T-helper 2 cell treated with Interferon-gamma antibody and Interleukin-4, amounts not matched to agents 5 μg/mL and 100 μg/mL, for 36 hours (primary cell): ENCODE data around the gene HK1.
"Not testable (repeated sequence)": the region's sequence is repeated elsewhere in the genome, so short reads cannot be mapped to it uniquely, and the experiment has no call there.

Source experiments
- DNase-seq: peaks from one replicate; pipeline ENCODE4 v3.0.0; 2021; ENCODE audit warnings: low spot score
- H3K27ac Mint-ChIP-seq: one replicate; pipeline ENCODE4 v1.8.0; 2021; ENCODE audit warnings: mild to moderate bottlenecking, mixed read lengths
- H3K27me3 Mint-ChIP-seq: one replicate; pipeline ENCODE4 v1.8.0; 2021; ENCODE audit warnings: low read depth, mixed read lengths
- H3K36me3 Mint-ChIP-seq: one replicate; pipeline ENCODE4 v1.8.0; 2021; ENCODE audit warnings: low read depth, mixed read lengths
- H3K4me1 Mint-ChIP-seq: one replicate; pipeline ENCODE4 v1.8.0; 2021; ENCODE audit warnings: low read depth, mixed read lengths
- H3K4me3 Mint-ChIP-seq: one replicate; pipeline ENCODE4 v1.8.0; 2022; ENCODE audit warnings: mild to moderate bottlenecking, moderate library complexity, mixed read lengths
- H3K9me3 Mint-ChIP-seq: one replicate; pipeline ENCODE4 v1.8.0; 2021; ENCODE audit warnings: mixed read lengths

Gene HK1

DNA sequence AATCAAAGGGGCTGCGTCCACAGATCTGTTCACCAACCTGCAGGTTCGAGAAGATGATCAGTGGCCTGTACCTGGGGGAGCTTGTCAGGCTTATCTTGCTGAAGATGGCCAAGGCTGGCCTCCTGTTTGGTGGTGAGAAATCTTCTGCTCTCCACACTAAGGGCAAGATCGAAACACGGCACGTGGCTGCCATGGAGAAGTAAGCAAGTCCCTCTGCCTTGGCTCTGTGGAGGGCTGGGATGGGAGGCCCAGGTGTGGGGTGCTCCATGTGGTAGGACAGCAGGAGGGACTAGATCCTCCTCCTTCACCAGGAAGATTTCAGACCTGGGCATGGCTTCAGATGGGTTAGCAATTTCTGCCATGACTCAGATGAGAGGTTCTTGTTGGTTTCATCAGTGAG lies 32.3 kb upstream of the HK1 start:
- Mint-ChIP-seq H3K27ac (no peak overlapping the region), H3K4me3 (no peak overlapping the region), H3K36me3 (no peaks in the 10 kb centered on the region), H3K27me3 (no peaks in the 10 kb centered on the region), H3K9me3 (no peaks in the 10 kb centered on the region), H3K4me1 (no peaks in the 10 kb centered on the region)
- DNase-seq, result no peak

DNA sequence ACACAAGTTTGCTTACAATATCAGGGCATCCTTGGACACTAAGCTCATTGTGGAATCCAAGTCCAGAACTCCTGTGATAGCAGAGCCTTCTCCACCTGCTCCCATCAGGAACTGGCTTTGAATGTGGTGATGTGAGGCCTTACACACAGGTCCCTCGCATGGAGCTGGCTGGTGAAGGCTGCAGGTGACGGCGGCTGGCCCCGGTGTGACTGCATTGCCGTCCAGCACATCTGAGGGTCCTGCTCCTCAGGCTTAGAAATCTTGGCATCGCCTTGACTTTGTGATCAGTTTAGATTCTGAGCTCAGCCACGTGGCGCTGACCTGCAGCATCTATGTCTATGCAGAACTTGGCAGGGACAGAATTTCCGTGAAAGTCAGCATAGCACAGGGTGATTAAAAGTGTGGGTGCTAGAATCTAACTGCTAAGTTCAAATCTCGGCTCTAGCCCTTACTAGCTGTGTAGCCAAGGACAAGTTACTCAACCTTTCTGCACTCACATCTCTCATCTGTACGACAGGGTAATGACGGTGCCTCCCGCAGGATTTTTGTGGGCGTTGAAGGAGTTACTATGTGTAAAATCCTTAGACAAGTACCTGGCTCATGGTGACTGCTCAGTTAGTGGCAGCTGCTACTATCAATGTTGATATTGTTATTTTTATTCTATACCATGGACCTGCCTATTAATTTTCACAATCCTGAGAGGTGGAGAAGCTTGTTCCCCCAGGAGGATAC lies 31.5 kb upstream of the HK1 start:
- no peaks in the 10 kb centered on the region for H3K36me3 Mint-ChIP-seq
- H3K27ac Mint-ChIP-seq, result no peak overlapping the region
- no peak overlapping the region for H3K4me3 Mint-ChIP-seq
- no peak for DNase-seq
- H3K27me3 Mint-ChIP-seq, result no peaks in the 10 kb centered on the region
- H3K9me3 Mint-ChIP-seq, result no peaks in the 10 kb centered on the region
- no peaks in the 10 kb centered on the region for H3K4me1 Mint-ChIP-seq

DNA sequence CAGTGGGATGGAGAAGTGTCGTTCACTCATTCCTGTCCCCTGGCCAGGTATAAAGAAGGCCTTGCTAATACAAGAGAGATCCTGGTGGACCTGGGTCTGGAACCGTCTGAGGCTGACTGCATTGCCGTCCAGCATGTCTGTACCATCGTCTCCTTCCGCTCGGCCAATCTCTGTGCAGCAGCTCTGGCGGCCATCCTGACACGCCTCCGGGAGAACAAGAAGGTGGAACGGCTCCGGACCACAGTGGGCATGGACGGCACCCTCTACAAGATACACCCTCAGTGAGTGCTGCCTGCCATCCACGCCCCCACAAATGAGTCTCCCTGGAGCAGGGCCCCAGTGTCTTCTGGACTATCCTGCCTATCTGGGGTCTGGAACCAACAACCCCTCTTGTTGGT lies 31.0 kb upstream of the HK1 start:
- H3K27ac Mint-ChIP-seq, result no peak overlapping the region
- H3K4me3 Mint-ChIP-seq, result no peak overlapping the region

DNA sequence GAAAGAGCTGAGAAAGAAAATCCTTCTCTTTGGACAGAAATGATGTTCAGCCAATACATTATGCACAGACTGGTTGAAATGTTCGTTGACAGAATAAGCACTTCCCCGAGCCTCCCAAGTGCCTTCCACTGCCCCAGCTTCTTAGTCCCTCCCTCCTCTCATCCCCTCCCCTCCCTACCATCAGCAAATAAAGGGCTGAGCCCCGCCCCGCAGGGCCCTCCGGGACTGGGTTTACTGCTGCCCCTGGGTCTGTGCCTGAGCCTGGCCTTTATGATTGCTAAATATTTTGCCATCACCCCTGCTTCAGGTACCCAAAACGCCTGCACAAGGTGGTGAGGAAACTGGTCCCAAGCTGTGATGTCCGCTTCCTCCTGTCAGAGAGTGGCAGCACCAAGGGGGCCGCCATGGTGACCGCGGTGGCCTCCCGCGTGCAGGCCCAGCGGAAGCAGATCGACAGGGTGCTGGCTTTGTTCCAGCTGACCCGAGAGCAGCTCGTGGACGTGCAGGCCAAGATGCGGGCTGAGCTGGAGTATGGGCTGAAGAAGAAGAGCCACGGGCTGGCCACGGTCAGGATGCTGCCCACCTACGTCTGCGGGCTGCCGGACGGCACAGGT lies 30.1 kb upstream of the HK1 start:
- H3K9me3 Mint-ChIP-seq, result no peaks in the 10 kb centered on the region

More for the DNA sequence above, 31.0 kb upstream of the HK1 start:
- no peak for DNase-seq
- H3K27me3 Mint-ChIP-seq, result no peaks in the 10 kb centered on the region
- H3K4me1 Mint-ChIP-seq, result no peaks in the 10 kb centered on the region
- peaks cover 1% of the 10 kb centered on the region for H3K36me3 Mint-ChIP-seq
- H3K9me3 Mint-ChIP-seq, result no peaks in the 10 kb centered on the region

DNA sequence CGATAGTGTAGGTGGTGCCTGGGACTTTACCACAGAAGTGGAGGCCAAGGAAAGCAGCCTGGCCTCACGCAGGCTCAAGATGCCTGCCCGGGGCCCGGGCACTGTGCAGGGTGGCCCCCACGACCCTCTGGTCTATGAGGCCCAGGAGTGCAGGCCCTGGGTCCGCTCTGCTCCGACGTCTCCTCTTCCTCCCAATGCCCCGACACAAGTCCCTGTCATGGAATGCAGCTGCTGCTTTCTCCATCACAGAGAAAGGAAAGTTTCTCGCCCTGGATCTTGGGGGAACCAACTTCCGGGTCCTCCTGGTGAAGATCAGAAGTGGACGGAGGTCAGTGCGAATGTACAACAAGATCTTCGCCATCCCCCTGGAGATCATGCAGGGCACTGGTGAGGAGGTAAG lies 28.3 kb upstream of the HK1 start:
- no peak for DNase-seq
- Mint-ChIP-seq H3K36me3 (peaks cover 1% of the 10 kb centered on the region), H3K4me3 (no peak overlapping the region), H3K9me3 (no peaks in the 10 kb centered on the region), H3K27me3 (no peaks in the 10 kb centered on the region), H3K27ac (no peak overlapping the region), H3K4me1 (no peaks in the 10 kb centered on the region)

More for the DNA sequence above, 30.1 kb upstream of the HK1 start:
- H3K4me3 Mint-ChIP-seq, result no peak overlapping the region
- DNase-seq, result no peak
- no peaks in the 10 kb centered on the region for H3K4me1 Mint-ChIP-seq
- no peaks in the 10 kb centered on the region for H3K27me3 Mint-ChIP-seq
- H3K36me3 Mint-ChIP-seq, result peaks cover 1% of the 10 kb centered on the region
- no peak overlapping the region for H3K27ac Mint-ChIP-seq

DNA sequence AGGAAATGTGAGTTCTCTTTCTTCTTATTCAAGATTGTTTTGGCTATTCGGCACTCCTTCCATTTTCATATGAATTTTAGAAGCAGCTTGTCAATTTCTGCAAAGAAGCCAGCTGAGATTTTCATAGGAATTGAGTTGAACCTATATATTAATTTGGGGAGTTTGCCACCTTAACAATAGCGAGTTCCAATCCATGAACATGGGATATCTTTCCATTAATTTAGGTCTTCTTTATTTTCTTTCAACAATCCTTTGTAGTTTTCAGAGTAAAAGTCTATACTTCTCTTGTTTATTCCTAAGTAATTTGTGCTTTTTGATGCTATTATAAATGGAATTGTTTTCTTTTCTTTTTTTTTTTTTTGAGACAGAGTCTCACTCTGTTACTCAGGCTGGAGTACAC lies 26.9 kb upstream of the HK1 start:
- not testable (repeated sequence) for H3K27me3 Mint-ChIP-seq, DNase-seq, H3K36me3 Mint-ChIP-seq, H3K4me1 Mint-ChIP-seq, H3K4me3 Mint-ChIP-seq, H3K27ac Mint-ChIP-seq, H3K9me3 Mint-ChIP-seq

DNA sequence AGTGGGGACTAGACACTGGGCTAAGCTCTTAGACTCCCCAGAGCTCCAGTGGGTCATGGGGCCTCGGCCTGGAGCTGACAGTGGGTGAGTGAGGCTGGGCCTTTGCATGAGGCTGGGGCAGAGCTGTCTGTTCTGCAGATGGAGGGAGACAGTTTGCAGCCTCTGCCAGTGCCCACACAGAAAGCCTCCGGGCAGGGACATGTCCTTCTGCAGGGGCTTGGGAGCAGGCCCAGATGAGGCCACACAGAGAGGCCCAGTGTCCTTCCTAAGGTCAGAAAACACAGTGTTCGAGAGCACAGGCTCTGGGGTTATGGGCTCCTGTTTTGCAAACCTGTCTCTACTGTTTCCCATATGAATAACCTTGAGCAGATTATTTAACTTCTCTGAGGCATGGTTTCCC lies 25.1 kb upstream of the HK1 start:
- Mint-ChIP-seq H3K27ac (no peak overlapping the region), H3K27me3 (no peaks in the 10 kb centered on the region), H3K9me3 (no peaks in the 10 kb centered on the region), H3K4me3 (no peak overlapping the region), H3K36me3 (peaks cover 1% of the 10 kb centered on the region), H3K4me1 (no peaks in the 10 kb centered on the region)
- DNase-seq, result no peak

DNA sequence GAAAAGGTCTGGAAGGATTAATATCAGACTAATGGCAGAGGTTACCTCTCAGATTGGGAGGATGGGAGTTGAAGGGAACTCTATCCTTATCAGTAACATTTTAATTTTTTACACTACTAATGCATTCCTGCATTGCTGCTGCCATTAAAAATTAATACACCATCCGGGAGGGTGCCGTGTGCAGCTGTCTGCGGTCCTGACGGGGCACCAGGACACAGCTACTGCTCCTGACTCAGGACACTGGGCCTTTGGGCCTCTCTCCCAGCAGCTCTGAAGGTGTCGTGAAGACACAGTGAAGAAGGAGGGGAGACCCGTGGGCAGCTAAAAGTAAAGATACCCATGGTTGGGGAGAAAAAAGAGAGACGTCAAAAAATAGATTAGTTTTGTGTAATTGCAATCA lies 23.4 kb upstream of the HK1 start:
- peaks cover 1% of the 10 kb centered on the region for H3K36me3 Mint-ChIP-seq
- DNase-seq, result no peak
- no peak overlapping the region for H3K4me3 Mint-ChIP-seq
- no peak overlapping the region for H3K27ac Mint-ChIP-seq
- no peaks in the 10 kb centered on the region for H3K4me1 Mint-ChIP-seq
- H3K27me3 Mint-ChIP-seq, result no peaks in the 10 kb centered on the region
- no peaks in the 10 kb centered on the region for H3K9me3 Mint-ChIP-seq

DNA sequence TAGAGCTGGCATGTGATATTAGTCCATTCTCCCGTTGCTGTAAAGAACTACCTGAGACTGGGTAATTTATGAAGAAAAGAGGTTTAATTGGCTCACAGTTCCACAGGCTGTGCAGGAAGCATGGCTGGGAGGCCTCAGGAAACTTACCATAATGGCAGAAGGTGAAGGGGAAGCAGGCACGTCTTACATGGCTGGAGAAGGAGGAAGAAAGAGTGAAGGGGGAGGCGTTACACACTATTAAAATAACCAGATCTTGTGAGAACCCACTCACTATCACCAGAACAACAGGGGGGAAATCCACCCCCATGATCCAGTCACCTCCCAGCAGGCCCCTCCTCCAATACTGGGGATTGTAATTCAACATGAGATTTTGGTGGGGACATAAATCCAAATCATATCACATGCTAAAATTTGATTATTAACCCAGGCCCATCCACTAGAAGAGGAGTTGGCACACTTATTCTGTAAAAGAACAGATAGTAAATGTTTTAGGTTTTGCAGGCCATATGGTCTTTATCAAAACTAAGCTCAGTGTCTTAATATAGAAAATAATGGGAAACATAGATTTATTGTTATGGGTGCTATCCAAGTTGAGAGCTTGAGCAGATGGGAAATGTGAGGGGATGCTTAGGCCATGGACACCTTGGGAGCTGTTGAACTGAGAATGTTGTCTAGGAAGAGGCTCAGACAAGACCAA lies 18.6 kb upstream of the HK1 start:
- no peak overlapping the region for H3K27ac Mint-ChIP-seq
- H3K9me3 Mint-ChIP-seq, result peaks cover 4% of the 10 kb centered on the region

DNA sequence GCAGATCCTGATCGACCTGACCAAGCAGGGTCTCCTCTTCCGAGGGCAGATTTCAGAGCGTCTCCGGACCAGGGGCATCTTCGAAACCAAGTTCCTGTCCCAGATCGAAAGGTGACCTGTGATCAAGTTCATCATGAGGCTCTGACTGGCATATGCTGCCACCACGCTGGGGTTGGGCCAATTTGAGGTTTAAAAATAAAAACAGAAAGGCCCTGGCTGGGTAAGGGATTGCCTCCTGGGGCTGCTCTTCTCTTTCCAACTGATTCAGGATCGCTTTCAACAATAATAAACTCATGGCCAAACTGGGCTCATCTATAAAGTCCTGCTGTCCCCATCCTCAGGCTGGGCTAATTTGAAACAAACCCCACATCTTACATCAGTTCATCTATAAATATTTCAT lies 17.1 kb upstream of the HK1 start:
- no peaks in the 10 kb centered on the region for H3K27me3 Mint-ChIP-seq
- H3K4me1 Mint-ChIP-seq, result peaks cover 13% of the 10 kb centered on the region
- no peak for DNase-seq
- no peak overlapping the region for H3K4me3 Mint-ChIP-seq
- no peak overlapping the region for H3K27ac Mint-ChIP-seq
- peaks cover 4% of the 10 kb centered on the region for H3K9me3 Mint-ChIP-seq
- H3K36me3 Mint-ChIP-seq, result peaks cover 4% of the 10 kb centered on the region

More for the DNA sequence above, 18.6 kb upstream of the HK1 start:
- no peak overlapping the region for H3K4me3 Mint-ChIP-seq
- peaks cover 4% of the 10 kb centered on the region for H3K36me3 Mint-ChIP-seq
- no peak for DNase-seq
- no peaks in the 10 kb centered on the region for H3K27me3 Mint-ChIP-seq
- peaks cover 13% of the 10 kb centered on the region for H3K4me1 Mint-ChIP-seq

DNA sequence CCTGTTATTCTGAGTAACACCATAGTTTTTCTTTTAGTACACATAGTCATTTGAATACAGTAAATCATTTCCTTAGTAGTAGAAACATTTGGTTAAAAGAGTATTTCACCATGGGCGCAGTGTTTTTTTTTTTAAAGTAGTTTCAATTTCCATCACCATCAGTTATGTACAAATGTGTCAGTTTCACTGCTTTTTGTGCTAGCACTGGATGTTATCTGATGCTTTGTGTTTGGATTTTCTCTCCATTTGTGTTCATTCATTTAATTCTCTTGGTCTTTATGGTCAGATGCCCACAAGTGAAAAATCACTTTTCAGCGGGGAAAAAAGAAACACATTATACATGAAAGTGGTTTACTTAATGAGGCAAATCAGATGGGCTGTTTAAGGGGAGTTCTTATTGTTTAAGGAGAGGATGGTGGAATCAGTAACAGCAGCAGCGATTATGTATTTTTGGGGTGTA lies 16.0 kb upstream of the HK1 start:
- peaks cover 13% of the 10 kb centered on the region for H3K4me1 Mint-ChIP-seq
- H3K27ac Mint-ChIP-seq, result peak overlapping the region; percentile 60
- peak; percentile 5 for DNase-seq
- peaks cover 4% of the 10 kb centered on the region for H3K36me3 Mint-ChIP-seq
- H3K27me3 Mint-ChIP-seq, result peaks cover 3% of the 10 kb centered on the region
- H3K4me3 Mint-ChIP-seq, result peak overlapping the region; percentile 30
- peaks cover 4% of the 10 kb centered on the region for H3K9me3 Mint-ChIP-seq

DNA sequence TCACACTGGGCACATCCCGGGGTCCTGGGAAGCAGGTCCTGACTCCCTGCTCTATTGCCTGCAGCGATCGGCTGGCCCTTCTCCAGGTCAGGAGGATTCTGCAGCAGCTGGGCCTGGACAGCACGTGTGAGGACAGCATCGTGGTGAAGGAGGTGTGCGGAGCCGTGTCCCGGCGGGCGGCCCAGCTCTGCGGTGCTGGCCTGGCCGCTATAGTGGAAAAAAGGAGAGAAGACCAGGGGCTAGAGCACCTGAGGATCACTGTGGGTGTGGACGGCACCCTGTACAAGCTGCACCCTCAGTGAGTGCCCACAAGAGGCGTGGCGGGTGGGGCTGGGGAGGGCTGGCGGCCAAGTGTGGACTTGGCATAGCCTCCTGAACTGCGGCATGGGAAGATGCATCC lies 12.8 kb upstream of the HK1 start:
- no peak for DNase-seq
- H3K27me3 Mint-ChIP-seq, result peaks cover 14% of the 10 kb centered on the region
- no peak overlapping the region for H3K4me3 Mint-ChIP-seq
- peaks cover 4% of the 10 kb centered on the region for H3K9me3 Mint-ChIP-seq
- peaks cover 13% of the 10 kb centered on the region for H3K4me1 Mint-ChIP-seq
- H3K27ac Mint-ChIP-seq, result no peak overlapping the region
- H3K36me3 Mint-ChIP-seq, result peaks cover 4% of the 10 kb centered on the region

DNA sequence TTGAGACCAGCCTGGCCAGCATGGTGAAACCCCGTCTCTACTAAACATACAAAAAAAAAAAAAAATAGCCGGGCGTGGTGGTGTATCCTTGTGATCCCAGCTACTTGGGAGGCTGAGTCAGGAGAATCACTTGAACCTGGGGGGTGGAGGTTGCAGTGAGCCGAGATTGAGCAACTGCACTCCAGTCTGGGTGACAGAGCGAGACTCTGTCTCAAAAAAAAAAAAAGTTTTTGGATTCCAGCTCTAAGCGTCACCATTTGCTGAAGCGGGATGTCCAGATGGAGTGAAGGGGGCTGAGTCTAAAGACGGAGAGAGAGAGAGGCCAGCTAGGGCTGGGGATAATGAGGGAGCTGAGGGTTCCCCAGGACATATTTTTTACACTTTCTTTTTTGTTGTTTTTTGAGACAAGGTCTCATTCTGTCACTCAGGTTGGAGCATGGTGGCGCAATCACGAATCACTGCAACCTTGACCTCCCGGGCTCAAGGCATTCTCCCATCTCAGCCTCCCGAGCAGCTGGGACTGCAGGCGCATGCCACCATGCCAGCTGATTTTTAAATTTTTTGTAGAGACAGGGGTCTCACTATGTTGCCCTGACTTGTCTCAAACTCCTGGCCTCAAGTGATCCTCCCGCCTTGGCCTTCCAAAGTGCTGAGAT lies 9.4 kb upstream of the HK1 start:
- Mint-ChIP-seq H3K4me3 (no peak overlapping the region), H3K36me3 (no peaks in the 10 kb centered on the region), H3K27ac (no peak overlapping the region), H3K4me1 (peaks cover 4% of the 10 kb centered on the region), H3K27me3 (peaks cover 14% of the 10 kb centered on the region), H3K9me3 (no peaks in the 10 kb centered on the region)
- DNase-seq, result no peak

DNA sequence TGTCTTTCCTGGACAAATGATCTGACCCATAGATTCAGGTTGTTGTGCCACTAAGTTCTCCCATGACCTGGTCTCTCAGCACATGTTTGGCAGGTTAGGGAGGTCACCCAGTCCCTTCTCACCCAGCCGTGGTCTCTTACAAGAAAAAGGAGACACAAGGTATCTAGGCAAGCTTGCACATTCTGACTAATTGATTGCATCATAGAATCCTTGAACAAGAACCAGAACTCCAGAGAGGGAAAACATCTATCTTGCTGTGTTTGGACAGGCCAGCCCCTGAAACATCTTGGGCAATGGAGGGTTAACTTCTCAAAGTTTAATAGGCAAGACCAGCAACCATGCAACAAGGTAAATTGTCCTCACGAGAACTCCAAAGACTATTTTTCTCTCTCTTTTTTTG lies 8.5 kb upstream of the HK1 start:
- H3K9me3 Mint-ChIP-seq, result no peaks in the 10 kb centered on the region
- DNase-seq, result no peak
- peaks cover 4% of the 10 kb centered on the region for H3K4me1 Mint-ChIP-seq
- H3K36me3 Mint-ChIP-seq, result no peaks in the 10 kb centered on the region
- no peak overlapping the region for H3K4me3 Mint-ChIP-seq
- no peak overlapping the region for H3K27ac Mint-ChIP-seq
- peaks cover 14% of the 10 kb centered on the region for H3K27me3 Mint-ChIP-seq
